SU-DHL-6 (cell line): ENCODE measurements around the gene EFCAB6.

ENCODE experiments used
- H2AFZ ChIP-seq: fragments of 200-600 bp; sonication (generic); 2 replicates; pipeline ENCODE4 v1.6.1; 2014; ENCODE audit warnings: low read depth, mild to moderate bottlenecking, moderate library complexity, mixed read lengths, antibody characterized with exemption, low read length; ENCODE audit not compliant: severe bottlenecking
- H3F3A ChIP-seq: fragments of 200-600 bp; shearing (Covaris generic); 2 replicates; pipeline ENCODE4 v1.6.0; 2016; ENCODE audit warnings: antibody characterized with exemption, mild to moderate bottlenecking; ENCODE audit not compliant: insufficient read depth
- H3K27ac ChIP-seq: fragments of 200-600 bp; sonication (generic); 2 replicates; pipeline ENCODE4 v1.5.1; 2016; ENCODE audit warnings: low read depth, mild to moderate bottlenecking, low read length, moderate library complexity, mixed read lengths
- H3K27me3 ChIP-seq: fragments of 200-600 bp; sonication (generic), shearing (Covaris generic); 2 replicates; pipeline ENCODE4 v1.6.0; 2014; ENCODE audit warnings: mild to moderate bottlenecking, low read length
- H3K36me3 ChIP-seq: fragments of 200-600 bp; sonication (generic); 2 replicates; pipeline ENCODE4 v1.6.1; 2014; ENCODE audit warnings: mild to moderate bottlenecking, low read length, mixed read lengths
- H3K4me2 ChIP-seq: fragments of 300-600, 200-600 bp; shearing (Covaris generic), sonication (generic); 2 replicates; pipeline ENCODE4 v1.6.0; 2014; ENCODE audit warnings: low read length, low read depth, mild to moderate bottlenecking; ENCODE audit not compliant: poor library complexity, severe bottlenecking
- H3K4me3 ChIP-seq: fragments of 200-600 bp; sonication (generic); 2 replicates; pipeline ENCODE4 v1.5.1; 2014; ENCODE audit warnings: antibody characterized with exemption, low read length, mild to moderate bottlenecking, mixed read lengths; ENCODE audit not compliant: insufficient read depth, poor library complexity, severe bottlenecking
- H3K79me2 ChIP-seq: fragments of 200-600 bp; sonication (generic); 2 replicates; pipeline ENCODE4 v1.6.1; 2014; ENCODE audit warnings: mild to moderate bottlenecking, low read length, moderate library complexity; ENCODE audit not compliant: insufficient read depth
- H3K9ac ChIP-seq: fragments of 200-600 bp; sonication (generic); 2 replicates; pipeline ENCODE4 v1.7.0; 2014; ENCODE audit warnings: mild to moderate bottlenecking, low read length
- H3K9me2 ChIP-seq: fragments of 200-600 bp; sonication (generic); replicated peaks from 2 replicates; pipeline ENCODE4 v1.6.1; 2014; ENCODE audit warnings: low read length; ENCODE audit not compliant: insufficient read depth
- H3K9me3 ChIP-seq: fragments of 200-600 bp; sonication (generic); 2 replicates; pipeline ENCODE4 v1.6.1; 2014; ENCODE audit warnings: low read length, mixed read lengths; ENCODE audit not compliant: insufficient read depth
- H4K20me1 ChIP-seq: fragments of 200-600 bp; sonication (generic); 2 replicates; pipeline ENCODE4 v1.6.1; 2014; ENCODE audit warnings: low read depth, mild to moderate bottlenecking, antibody characterized with exemption, low read length, moderate library complexity, mixed read lengths
- EZH2phosphoT487 ChIP-seq: fragments of 200-600 bp; sonication (generic), shearing (Covaris generic); conservative IDR thresholded peaks from 2 replicates; pipeline ENCODE4 v1.6.1; 2018; ENCODE audit warnings: mild to moderate bottlenecking, antibody characterized with exemption, low read length, moderate library complexity, mixed read lengths
- TF ChIP-seq, protein P1 (sequence below): fragments of 200-600 bp; sonication (generic); IDR thresholded peaks from one replicate; pipeline ENCODE4 v1.5.1; 2017; ENCODE audit warnings: antibody characterized with exemption, mild to moderate bottlenecking, low read length, moderate library complexity; ENCODE audit not compliant: insufficient read depth, poor library complexity, severe bottlenecking

Gene EFCAB6

DNA sequence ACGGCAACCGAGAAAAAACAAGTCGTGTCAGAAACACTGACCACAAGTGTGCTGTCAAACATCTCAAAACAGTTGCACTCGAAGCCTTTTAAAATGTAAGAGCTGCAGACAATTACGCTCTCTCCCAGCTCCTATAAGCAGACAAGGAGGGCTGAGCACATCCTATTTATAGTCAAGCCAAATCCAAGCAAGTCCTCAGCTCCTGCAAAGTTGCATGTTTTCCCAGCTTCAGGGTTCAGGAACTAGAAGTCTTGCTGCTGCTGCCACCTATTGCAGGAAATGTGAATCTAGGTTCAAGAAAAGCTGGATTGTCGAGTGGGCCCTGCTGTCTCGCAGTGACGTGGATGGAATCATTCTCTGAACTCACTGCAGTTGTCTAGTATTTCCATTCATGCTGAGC lies 15.5 kb downstream of the EFCAB6 start:
- Histone ChIP-seq H3F3A (no peaks in the 10 kb centered on the region), H3K4me2 (no peak overlapping the region), H3K36me3 (no peaks in the 10 kb centered on the region), H3K9me2 (no peaks in the 10 kb centered on the region), H3K79me2 (no peaks in the 10 kb centered on the region), H3K9me3 (no peaks in the 10 kb centered on the region), H4K20me1 (no peaks in the 10 kb centered on the region), H3K27me3 (no peaks in the 10 kb centered on the region), H3K9ac (no peak overlapping the region), H3K4me3 (no peak overlapping the region), H3K27ac (no peak overlapping the region), H2AFZ (no peak overlapping the region)
- no peak for TF ChIP-seq EZH2phosphoT487
- TF ChIP-seq, protein P1, sequence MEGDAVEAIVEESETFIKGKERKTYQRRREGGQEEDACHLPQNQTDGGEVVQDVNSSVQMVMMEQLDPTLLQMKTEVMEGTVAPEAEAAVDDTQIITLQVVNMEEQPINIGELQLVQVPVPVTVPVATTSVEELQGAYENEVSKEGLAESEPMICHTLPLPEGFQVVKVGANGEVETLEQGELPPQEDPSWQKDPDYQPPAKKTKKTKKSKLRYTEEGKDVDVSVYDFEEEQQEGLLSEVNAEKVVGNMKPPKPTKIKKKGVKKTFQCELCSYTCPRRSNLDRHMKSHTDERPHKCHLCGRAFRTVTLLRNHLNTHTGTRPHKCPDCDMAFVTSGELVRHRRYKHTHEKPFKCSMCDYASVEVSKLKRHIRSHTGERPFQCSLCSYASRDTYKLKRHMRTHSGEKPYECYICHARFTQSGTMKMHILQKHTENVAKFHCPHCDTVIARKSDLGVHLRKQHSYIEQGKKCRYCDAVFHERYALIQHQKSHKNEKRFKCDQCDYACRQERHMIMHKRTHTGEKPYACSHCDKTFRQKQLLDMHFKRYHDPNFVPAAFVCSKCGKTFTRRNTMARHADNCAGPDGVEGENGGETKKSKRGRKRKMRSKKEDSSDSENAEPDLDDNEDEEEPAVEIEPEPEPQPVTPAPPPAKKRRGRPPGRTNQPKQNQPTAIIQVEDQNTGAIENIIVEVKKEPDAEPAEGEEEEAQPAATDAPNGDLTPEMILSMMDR, result no peak

GRCh38 chr22:43795320-43795719 lies 16.8 kb downstream of the EFCAB6 start:
- H3F3A ChIP-seq, result no peaks in the 10 kb centered on the region
- no peaks in the 10 kb centered on the region for H3K36me3 ChIP-seq
- H3K27ac ChIP-seq, result no peak overlapping the region
- H3K9ac ChIP-seq, result no peak overlapping the region
- H3K79me2 ChIP-seq, result no peaks in the 10 kb centered on the region
- no peak overlapping the region for H3K4me3 ChIP-seq
- no peak overlapping the region for H3K4me2 ChIP-seq
- H3K9me3 ChIP-seq, result no peaks in the 10 kb centered on the region
- no peaks in the 10 kb centered on the region for H3K27me3 ChIP-seq
- TF ChIP-seq, protein P1, result no peak
- no peak for TF ChIP-seq EZH2phosphoT487
- no peaks in the 10 kb centered on the region for H4K20me1 ChIP-seq
- H3K9me2 ChIP-seq, result no peaks in the 10 kb centered on the region
- H2AFZ ChIP-seq, result no peak overlapping the region

DNA sequence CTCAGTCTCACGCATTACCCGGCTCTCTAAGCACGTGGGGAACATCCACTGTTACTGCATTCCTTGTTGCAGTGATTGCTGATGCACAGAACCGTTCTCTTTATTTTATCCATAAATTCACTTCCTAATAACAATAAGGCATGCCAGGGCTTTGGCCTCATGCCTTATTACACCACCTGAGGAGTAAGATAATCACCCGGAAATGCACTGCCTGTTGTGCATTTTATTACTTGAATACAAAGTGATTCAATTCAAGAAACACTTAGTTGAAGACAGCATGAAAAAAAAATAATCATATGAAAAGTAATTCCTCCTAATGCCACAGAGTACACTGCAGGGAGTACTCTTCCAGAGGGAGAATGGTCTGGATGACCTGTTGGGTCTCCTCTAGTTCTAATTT lies 19.2 kb downstream of the EFCAB6 start:
- TF ChIP-seq, protein P1, result no peak
- TF ChIP-seq EZH2phosphoT487, result no peak
- H3F3A ChIP-seq, result no peaks in the 10 kb centered on the region
- no peaks in the 10 kb centered on the region for H3K9me3 ChIP-seq
- no peaks in the 10 kb centered on the region for H3K9me2 ChIP-seq
- no peak overlapping the region for H3K4me3 ChIP-seq
- H3K27me3 ChIP-seq, result no peaks in the 10 kb centered on the region
- no peak overlapping the region for H3K9ac ChIP-seq
- H3K36me3 ChIP-seq, result no peaks in the 10 kb centered on the region
- no peak overlapping the region for H3K4me2 ChIP-seq
- no peaks in the 10 kb centered on the region for H4K20me1 ChIP-seq
- no peaks in the 10 kb centered on the region for H3K79me2 ChIP-seq
- no peak overlapping the region for H3K27ac ChIP-seq
- no peak overlapping the region for H2AFZ ChIP-seq

DNA sequence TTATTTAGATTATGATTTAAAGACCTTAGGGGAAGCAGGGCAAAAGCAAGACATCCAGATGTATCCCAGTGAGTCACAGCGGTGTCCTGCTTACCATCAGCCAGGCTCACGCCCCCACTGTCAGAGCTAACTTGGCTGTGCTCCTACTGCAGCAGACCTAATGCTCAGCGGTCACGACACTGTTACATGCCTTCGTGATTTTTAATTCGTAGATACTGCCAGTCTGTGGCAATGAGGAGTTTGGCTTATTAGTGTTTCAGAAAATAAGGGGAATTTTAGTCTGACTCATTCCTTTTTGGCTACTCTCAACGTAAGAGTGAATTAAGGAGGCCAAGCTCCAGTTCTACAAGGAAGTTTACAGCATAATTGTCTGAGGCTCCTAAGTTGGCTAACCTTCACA lies 22.7 kb downstream of the EFCAB6 start:
- Histone ChIP-seq H4K20me1 (no peaks in the 10 kb centered on the region), H3K9me3 (no peaks in the 10 kb centered on the region), H3F3A (no peaks in the 10 kb centered on the region), H3K4me3 (no peak overlapping the region), H3K9ac (no peak overlapping the region), H3K79me2 (no peaks in the 10 kb centered on the region), H3K4me2 (no peak overlapping the region), H3K36me3 (no peaks in the 10 kb centered on the region), H3K27ac (no peak overlapping the region), H3K9me2 (no peaks in the 10 kb centered on the region), H3K27me3 (no peaks in the 10 kb centered on the region), H2AFZ (no peak overlapping the region)
- TF ChIP-seq EZH2phosphoT487, result no peak
- TF ChIP-seq, protein P1, result no peak
